ENCODE results near the gene SHISA8.
A peak's percentile ranks its signal among the peaks of the same experiment; 100 is the strongest.
"Not testable (repeated sequence)": the region's sequence is repeated elsewhere in the genome, so short reads cannot be mapped to it uniquely, and the experiment has no call there.

The SHISA8 gene

DNA sequence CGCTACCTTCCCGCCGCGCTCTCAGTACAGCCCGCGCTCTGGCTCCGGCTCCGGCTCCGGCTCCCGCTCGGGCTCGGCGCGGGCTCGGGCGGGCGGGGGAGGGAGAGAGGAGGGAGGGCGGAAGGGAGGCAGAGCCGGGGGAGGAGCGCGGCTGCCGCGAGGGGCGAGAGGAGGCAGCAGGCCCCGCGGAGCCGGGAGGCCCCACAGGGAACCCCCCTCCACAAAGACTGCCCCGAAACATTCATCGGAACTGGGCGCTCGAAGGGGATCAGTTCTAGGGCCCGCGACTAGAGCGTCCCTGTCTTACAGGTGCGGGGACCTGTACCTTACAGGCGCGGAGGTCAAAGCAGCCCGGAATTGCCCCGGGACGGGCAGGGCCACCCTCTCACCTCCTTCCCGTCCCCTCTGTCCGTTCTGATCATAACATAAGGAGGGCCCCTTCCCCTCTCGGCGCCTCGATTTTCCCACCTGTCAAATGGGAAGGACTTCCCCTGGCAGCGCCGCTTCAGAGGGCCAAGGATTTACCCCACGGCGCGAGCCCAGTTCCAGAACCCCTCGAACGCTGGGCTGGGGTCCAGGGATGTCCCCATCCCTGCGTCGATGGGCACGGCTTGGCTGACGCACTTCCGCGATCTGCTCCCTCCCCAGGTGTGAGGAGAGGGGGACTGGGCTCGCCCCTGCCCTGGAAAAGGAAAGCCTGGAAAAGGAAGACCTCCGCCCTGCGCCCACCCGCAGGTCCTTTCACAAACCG is at the start of gene SHISA8:
SHISA8 (minus strand) TSS at position 40 of the 751 bp plus-strand sequence. CDS start 407 bp downstream, outside the sequence.
- no peak for DNase-seq (ENCODE audit: low read depth in 2 of 3, low spot score in 1 of 3)

DNA sequence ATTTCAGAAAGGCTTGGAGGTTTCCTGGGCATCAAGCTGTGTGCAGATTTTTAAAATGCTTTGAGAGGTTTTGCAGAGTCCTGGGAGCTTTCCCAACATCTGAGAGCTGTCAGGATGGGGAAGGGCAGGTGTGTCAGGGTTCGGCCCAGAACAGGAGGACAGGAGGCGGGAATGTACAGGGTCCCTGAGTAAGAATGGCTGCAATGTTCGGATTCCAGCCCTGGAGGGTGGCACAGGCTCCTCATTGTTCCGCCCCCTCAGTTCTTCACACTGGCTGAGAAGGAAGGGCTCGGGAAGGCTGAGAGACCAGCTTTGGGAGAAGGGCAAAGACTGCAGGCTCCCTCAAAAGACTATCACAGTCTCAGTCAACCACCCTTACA is 49.2 kb upstream of the SHISA8 start:
- DNase-seq (ENCODE audit: low read depth in 2 of 3, low spot score in 1 of 3), result no peak

DNA sequence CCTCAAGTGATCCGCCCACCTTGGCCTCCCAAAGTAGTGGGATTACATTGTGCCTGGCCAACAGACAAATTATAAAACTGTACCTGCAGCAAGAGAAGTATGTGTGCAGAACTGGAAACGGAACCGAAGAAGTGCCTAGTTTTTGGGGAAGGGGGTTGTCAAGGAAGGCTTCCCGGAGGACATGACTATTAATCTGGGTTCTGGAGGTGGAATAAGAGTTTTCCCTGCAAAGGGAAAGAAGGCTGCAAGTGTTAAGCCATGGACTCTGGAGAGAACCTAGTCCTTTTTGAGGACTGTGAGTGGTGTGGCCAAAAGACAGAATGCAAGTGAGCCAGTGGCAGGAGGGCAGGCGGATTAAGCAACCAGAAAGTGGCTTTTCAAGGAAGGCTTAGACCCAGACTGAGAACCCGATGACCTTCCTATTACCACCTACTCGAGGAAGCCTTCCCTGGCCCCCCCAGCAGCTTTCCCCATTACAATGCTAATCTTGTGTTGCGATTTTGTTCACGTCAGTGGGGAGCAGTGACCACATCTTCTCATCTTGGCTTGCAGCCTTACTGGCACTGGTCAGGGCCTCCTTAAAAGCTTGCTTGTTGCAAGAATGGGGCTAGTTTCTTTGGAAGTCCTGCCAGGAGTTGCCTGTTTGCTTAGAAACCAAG is 48.7 kb upstream of the SHISA8 start:
- DNase-seq (ENCODE audit: low read depth in 2 of 3, low spot score in 1 of 3), result no peak

DNA sequence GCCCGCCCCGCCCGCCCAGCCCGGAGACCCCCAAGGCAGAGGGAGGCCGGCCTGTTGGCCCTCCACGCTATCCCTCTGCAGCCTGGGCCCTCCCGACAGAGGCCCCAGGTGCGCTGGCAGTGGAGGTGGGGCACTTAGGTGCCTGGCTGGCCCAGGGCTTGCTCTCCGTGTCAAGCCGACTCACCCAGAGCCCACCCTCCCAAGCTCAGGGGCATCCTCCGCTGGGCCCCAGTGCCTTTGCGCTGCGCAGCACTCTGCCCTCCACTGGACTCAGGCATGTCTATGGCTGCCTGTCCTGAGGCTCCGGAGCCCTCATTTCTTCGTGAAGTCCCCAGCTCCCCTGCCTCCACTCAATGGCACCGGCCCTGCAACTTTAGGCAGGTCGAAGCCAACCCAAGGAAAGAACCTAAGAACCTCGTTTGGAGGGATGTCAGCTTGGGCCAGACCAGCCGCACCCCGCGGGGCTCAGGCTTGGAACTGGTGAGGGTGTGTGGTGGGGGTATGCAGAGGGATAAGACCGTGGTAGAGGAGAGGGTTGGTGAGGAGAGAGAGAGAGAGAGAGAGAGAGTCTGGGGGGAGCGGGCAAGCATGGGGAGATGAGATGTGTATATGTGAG is 43.2 kb upstream of the SHISA8 start:
- DNase-seq (ENCODE audit: low read depth in 2 of 3, low spot score in 1 of 3), result no peak

DNA sequence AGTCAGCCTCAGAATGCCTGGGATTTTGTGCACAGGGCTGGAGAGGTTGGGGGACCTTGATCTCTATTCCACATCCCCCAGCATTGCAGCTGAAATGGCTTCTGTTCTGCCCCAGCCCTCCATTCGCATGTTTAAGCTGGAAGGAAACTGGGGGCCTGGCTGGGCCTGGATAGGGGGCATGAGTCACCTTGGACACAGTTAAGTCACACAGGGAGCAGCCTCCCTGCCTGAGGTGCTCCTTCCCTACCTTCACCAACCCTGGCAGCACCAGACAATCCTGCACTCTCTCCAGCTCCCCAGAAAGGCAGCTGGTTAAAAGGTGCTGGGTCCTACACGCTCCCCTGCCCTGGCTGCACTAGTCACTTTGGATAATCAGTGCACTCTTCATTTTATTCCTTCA is 37.8 kb upstream of the SHISA8 start:
- no peak for DNase-seq (ENCODE audit: low read depth in 2 of 3, low spot score in 1 of 3)

DNA sequence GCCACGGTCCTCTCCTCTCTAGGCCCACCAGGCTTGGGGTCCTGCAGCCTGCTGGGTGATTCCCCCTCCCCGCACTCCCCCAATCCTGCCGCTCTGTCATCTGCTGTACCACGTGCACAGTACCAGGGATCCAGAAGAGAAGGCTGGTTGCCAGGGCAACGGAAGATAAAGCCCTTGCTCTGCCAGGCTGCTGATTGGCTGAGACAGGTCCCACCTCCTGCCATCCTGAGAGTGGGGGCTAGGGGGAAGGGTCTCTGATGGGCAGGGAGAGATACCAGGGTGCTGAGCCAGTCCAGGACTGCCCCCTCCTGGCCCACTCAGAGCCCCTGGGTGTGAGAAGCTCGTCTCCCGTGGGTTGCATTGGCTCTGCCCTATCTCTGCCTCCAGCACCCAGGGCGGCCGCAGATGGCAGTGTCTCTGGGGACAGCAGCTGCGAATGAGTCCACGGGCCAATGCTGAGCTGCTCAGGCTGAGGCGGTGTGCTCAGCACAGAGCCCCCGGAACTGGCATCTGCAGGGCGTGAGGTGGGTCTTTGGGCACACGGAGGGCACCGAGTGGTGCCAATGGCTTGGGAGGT is 37.1 kb upstream of the SHISA8 start, which contains the start of gene SMIM45:
SMIM45 (plus strand) TSS at position 253 of the 577 bp plus-strand sequence.
- no peak for DNase-seq (ENCODE audit: low read depth in 2 of 3, low spot score in 1 of 3)

DNA sequence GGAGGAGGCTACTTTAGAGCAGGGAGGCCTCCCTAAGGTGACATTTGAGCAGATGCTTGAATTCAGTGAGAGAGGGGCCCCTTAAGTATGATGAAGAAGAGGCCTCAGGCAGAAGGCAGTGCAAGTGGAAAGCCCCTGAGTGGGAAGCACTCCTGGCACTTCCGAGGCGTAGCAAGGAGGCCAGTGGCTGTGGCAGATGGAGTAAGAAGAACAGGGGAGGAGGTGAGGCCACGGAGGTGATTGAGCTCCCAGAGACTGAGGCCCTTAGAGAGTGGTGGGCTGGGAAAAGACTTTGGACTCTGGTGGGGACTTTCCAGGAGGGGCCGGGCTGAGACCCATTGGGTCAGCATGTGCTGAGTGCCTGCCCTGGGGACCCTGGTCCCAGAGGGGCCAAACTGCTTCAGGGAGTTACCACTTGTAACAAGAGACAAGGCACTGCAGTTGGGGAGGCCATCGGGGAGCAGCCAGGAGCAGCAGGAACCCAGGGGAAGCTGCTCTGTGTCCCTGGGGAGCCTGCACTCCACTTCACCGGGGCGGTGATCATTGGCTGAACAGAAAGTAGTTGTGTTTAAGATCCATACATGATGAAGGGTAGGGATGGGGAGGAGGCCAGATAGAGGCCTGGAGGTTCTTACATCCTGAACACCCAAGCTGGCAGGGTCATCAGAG is 34.6 kb upstream of the SHISA8 start:
- no peak for DNase-seq (ENCODE audit: low read depth in 2 of 3, low spot score in 1 of 3)

DNA sequence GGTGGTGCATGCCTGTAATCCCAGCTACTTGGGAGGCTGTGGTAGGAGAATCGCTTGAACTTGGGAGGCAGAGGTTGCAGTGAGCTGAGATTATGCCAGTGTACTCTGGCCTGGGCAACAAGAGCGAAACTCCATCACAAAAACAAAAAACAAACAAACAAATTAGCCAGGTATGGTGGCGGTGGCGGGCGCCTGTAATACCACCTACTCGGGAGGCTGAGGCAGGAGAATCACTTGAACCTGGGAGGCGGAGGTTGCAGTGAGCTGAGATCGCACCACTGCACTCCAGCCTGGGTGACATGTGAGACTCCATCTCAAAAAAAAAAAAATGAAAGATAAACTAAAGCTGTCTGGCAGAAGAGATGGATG is 34.0 kb upstream of the SHISA8 start:
- DNase-seq (ENCODE audit: low read depth in 2 of 3, low spot score in 1 of 3), result not testable (repeated sequence)

DNA sequence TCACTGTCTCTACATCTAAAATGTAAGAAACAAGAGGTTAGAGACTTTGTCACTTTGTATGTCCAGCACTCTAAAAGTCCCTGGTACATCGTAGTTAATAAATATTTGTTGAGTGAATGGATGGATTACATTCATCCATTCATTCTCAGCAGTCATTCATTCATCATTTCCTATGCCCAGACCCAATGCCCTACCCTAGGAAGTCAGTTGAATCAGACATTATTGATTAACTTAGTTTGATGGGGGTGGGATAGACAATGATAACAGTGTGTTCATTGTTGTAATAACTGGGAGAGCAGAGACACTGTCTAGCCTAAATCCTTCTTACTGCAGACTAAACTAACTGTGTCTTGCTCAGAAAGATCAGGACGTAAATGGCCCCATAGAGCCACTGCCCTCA is 33.3 kb upstream of the SHISA8 start:
- no peak for DNase-seq (ENCODE audit: low read depth in 2 of 3, low spot score in 1 of 3)

DNA sequence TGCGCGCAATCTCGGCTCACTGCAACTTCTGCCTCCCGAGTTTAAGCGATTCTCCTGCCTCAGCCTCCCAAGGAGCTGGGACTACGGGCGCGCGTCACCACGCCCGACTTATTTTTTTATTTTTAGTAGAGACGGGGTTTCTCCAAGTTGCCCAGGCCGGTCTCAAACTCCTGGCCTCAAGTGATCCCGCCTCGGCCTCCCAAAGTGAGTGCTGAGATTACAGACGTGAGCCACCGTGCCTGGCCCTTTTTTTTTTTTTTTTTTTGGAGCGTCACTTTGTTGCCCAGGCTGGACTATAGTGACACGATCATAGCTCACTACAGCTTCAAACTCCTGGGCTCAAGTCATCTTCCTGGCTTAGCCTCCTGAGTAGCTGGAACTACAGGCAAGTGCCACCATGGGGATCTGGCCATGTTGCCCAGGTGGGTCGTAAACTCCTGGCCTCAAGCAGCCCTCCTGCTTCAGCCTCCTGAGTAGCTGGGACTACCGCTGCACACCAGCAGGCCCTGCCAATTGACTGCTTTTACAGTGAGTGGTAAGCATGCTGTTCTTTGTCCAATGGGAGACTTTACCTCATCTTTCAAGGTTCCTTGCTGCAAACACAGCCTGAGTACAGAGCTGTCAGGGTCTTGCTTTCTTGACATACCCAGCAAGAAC is 32.7 kb upstream of the SHISA8 start:
- DNase-seq (ENCODE audit: low read depth in 2 of 3, low spot score in 1 of 3), result no peak

DNA sequence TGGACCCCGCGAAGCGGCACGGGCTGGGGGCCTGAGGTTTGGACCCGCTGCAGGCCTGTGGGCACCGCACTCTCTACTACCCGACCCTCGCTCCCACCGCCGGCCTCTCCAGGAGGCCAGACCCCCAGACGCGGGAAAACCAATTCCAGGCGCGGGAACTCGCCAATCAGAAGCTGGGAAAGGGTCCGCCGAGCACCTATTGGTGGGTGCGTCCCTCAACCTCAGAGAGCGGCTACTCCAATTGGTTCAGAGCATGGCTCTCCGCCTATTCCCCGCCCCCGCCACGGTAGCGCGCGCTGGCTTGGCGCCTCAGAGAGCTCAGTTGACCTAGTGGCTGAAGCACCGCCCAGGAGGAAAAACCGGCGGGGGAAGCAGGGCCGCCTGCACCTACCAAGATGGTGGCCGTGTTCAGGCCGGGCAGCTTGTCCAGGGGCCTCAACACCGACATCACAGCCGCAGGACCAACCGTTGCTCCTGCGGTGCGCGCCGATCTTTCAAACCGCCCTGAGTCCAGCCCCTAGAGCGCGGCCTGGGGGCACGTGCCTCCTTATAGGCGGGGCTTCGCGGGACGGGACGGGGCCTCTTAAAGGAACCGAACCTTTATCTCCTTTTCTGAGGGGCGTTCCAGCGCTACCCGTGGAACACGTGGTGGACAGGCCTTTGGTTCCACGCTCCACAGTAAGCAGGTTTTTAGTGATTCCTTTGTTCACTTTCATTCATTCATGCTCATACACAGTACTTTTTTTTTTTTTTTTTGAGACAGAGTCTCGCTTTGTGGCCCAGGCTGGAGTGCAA is 32.0 kb upstream of the SHISA8 start, which contains the start of gene CENPM:
CENPM (minus strand) TSS at position 524 of the 795 bp plus-strand sequence; CDS start at position 448, 76 bp downstream.
- DNase-seq (ENCODE audit: low read depth in 2 of 3, low spot score in 1 of 3), result peak; percentile 90 to 96 (median 95)

DNA sequence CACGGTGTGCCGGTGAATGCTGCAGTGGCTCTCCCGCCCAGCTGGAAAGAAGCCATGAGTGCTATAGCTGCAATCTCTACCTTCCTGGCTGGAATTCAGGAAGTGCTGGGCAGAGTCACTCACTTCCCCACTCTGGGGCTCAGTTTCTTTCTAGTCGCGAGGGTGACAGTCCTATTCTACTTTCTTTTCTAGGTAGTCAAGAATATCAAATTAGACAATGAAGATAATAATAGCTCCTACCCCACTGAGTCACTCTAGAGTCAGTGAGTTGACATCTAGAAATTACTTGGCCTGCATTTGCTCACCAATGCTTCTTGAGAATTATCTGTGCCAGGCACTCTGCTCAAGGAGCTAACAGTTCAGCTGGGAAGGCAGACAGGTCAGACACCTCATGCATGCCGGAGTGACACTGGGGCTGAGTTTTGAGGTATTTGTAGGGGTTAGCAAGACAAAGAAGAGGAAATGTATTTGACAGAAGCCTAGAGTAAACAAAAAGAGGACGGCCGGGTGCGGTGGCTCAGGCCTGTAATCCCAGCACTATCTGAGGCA is 28.9 kb upstream of the SHISA8 start:
- no peak for DNase-seq (ENCODE audit: low read depth in 2 of 3, low spot score in 1 of 3)

DNA sequence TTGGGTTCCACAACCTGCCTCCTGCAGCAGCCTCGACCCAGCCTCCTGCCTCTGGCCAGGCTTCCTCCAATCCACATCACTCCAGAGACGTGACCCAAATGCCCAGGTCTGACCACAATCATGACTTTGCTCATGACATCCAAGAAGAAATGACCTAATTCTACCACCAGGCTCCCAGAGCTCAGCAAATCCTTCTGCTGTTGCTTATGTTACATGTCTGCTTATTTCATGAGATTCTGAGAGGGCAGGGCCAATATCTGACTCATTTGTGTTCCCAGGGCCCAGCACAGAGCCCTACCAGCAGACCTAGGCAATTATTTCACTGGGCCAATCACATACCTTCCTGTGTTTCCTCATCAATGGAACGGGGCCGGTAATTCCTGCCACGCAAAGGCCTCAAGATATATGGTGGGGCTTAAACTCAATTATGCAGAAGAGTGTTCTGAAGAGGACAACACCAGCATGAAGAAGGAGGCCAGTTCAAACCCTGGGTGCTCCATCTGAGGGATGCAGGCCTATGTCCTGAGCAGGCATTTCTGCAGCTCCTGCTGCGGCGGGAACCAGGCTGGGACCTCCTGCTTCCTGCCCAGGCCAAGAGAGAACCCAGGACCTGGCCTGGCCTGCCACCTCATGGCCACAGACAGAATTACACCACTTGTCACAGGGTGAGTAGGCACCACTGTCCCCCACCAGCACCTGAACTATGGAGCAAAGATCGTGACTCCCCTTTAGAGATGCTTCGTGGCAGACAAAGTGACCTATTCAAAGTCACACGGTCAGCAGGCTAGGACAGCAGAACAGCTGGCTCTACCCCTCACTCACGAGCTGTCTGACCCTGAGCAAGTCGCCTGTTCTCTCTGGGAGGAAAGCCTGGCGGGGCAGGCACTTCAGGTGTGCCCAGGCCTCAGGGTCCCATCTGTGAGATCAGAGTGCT is 26.2 kb upstream of the SHISA8 start:
- DNase-seq (ENCODE audit: low read depth in 2 of 3, low spot score in 1 of 3), result peak; percentile 78

DNA sequence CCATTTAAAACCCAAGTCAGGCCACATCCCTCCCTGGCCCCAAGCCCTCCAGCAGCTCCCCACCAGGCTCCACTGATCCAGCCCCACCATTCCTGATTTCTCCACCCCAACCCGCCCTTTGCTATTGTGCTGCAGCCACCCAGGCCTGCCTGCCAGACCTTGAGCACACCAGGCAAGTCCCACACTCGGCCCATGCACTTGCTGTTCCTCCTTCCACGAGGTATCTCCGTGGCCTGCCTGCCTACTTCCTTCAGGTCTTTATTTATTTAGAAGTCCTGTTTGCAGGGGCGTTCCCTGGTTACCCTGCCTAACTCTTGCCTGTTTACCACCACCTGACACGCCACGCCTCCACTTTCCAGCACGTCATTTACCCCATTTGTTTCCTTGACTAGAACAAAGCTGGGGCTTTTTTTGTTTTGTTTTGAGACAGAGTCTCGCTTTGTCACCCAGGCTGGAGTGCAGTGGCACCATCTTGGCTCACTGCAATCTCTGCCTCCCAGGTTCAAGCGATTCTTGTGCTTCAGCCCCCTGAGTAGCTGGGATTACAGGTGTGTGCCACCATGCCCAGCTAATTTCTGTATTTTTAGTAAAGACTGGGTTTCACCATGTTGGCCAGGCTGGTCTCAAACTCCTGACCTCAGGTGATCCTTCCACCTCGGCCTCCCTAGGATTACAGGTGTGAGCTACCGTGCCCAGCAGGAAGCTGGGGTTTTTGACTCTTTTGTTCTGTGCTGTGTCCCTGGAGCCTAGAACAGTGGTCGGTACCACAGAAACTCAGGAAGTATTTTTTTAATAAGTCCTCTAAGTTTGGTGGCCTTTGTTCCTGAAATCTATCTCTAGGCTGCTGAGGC is 25.3 kb upstream of the SHISA8 start:
- peak; percentile 91 to 95 (median 94) for DNase-seq (ENCODE audit: low read depth in 2 of 3, low spot score in 1 of 3)

DNA sequence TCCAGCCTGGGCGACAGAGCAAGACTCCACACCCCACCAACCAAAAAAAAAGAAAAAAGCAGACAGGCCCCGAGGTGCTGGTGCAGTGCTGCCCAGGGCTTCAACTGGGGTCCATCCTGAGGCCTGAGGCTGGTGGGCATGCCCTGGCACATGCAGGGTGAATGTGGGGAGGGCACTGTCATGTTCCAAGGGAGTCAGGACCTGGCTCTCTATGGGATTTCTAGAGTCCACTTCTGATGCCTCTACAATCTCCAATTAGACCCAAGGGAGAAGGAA is 22.0 kb upstream of the SHISA8 start:
- no peak for DNase-seq (ENCODE audit: low read depth in 2 of 3, low spot score in 1 of 3)

DNA sequence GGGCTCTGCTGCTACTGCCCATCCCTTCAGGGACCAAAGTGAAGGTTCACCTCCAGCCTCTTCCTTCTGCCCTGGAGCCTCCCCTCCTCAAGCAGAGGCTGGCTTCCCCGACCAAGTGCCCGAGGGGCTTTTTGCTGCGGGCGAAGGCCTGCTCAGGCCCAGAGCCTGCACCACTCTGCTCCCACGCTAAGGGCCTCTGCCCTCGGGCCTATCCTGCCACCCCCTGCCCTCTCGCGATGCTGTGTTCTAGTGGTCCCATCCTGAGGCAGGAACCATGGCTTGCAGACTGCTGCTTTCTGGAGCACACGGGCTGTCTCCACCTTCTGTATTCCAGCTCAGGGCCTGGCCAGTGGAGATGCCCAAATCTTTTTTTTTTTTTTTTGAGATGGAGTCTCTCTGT is 20.6 kb upstream of the SHISA8 start:
- no peak for DNase-seq (ENCODE audit: low read depth in 2 of 3, low spot score in 1 of 3)

DNA sequence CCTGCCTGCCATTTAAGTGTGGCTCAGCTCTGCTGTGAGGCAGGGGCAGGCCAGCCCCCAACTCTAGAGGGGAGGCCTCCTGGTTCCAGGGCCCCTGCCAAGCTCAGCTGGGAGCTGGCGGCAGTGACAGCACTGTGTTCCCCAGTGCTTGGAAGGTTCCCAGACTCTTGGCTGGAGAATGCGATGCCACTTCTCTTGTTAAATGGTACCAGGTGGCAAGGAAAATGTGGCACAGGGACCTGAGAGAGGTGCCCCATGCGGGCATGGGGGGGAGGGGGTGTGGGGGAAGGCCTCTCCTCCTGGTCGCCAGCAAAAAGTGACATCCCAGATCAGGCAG is 20.1 kb upstream of the SHISA8 start:
- no peak for DNase-seq (ENCODE audit: low read depth in 2 of 3, low spot score in 1 of 3)
